GM21423 (cell line): ENCODE results near the gene TNIK.
A peak's percentile ranks its signal among the peaks of the same experiment; 100 is the strongest.

Experiments
- ATAC-seq: cut with Tn5 transposase; IDR thresholded peaks from one replicate; pipeline ENCODE4 v1.9.1; 2021; ENCODE audit warnings: mild to moderate bottlenecking, moderate library complexity; ENCODE audit not compliant: unreplicated experiment

Gene TNIK

DNA sequence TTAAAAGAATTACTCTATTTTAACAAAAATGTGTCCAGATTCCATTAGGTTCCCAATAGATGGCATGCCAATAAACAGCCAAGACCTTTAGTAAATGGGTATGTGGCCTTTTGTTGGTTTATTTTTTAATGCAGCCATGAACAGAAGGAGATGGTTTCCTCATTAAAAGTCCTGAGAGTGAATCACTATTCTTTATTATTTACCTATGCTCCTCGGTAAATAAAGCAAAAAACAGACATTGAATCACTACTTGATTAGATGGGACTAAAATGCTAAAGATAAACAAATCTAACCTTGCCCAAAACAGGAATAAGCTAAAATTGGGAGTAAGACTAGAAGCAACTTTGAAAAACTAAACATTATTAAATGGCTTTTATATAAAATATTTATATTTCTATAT is 94.2 kb downstream of the TNIK start:
- no peak for ATAC-seq

DNA sequence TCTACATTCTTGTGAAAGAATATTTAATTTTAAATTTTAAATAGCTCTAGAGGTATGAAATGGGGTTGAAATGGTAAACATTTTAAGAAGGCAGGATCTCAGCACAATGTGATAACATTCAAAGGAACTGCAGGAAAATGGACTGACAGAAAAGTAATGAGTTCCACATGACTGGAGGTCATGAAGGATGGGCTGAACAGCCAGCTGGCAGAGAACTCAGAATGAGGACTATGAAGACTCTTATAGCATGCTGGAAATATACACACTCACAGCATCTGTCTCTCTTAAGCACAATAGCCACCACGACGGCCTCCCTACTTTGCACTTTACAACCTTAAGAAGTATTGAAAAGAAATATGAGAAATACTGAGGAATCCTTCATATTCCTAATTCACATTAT is 94.7 kb downstream of the TNIK start:
- ATAC-seq, result no peak

GRCh38 chr3:171364500-171364899 is 95.7 kb downstream of the TNIK start:
- ATAC-seq, result no peak

- ATAC-seq, result no peak
These were observed 97.0 kb downstream of the TNIK start for GRCh38 chr3:171363202-171363601.

DNA sequence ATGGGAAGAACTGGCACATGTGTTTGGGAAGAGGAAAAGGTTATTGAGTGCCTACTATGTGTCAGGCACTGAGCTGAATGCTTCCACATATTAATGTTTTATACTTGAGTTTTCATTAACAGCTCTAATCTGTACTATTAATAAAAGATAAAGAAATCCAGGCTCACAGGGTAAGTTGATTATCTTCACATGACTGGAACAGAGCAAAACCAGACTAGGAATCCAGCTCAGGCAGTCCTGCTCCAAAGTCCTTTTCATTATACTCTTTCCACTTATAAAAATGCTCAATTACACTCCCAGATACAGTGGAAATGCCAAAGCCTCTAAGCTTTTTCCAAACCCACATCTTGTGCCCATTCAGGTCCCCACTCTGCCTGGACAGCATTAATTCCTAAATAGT is 97.6 kb downstream of the TNIK start:
- ATAC-seq, result no peak

GRCh38 chr3:171358881-171359198 is 101.4 kb downstream of the TNIK start:
- ATAC-seq, result no peak

- no peak for ATAC-seq
These were observed 101.9 kb downstream of the TNIK start for GRCh38 chr3:171358181-171358880.

- ATAC-seq, result no peak
These were observed 102.5 kb downstream of the TNIK start for GRCh38 chr3:171357721-171358120.

- no peak for ATAC-seq
These were observed 104.0 kb downstream of the TNIK start for GRCh38 chr3:171356251-171356650.

GRCh38 chr3:171354706-171355582 is 105.3 kb downstream of the TNIK start:
- ATAC-seq, result no peak

DNA sequence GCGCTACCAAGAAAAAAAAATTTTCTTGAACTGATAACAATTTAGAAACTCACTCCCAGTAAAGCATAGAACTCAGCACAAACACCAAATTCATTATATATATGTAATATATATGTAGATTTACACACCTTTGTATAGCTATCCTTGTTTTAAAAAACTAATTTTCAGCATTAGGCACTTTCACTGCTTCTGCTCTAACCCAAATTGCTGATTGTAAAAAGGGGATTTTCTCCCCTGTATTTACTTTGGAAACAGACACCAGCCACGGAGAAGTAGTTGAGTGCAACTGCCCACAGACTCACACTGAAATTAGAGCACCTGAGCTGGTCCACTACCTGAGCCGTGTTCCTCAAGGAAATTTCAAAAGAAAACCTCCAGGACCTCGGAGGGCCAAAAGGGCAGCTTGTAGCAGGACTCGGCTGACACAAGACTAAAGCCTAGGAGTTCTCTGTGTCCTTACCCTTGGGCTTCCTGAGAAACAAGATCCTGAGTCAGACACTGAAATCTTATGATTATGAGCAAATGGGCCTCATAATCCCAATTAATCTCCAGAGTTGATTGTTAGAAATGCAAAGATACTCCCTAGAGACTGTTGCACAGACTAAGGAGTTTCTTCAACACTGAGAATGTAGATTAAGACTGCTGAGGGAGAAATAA is 106.0 kb downstream of the TNIK start:
- no peak for ATAC-seq

GRCh38 chr3:171353423-171353822 is 106.8 kb downstream of the TNIK start:
- ATAC-seq, result no peak

DNA sequence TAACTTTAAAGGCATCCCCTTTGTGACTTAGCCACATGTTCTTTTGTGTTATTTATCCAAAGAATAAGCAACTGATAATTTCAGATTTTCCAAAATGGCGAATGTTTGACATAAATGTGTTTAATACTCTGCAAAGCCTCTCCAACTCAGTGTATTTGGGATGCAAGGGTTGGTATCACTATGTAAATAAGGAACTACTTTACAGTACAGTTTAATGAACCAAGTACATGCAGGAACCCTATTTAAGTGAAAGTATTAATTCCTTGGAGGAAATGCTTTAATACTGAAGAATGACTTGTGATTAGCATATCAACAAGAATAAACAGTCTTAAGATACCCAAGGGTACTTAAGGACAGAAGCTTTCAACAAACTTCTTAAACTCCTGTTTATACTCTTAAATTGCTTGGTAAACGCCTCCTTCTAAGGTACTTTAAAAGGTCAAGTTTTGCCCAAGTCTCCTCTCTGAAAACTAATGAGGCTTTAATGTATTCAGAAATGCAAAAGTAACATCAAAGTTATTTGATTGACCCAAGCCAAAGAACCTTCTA is 107.7 kb downstream of the TNIK start:
- ATAC-seq, result no peak

- no peak for ATAC-seq
These were observed 108.5 kb downstream of the TNIK start for GRCh38 chr3:171351676-171352075.

DNA sequence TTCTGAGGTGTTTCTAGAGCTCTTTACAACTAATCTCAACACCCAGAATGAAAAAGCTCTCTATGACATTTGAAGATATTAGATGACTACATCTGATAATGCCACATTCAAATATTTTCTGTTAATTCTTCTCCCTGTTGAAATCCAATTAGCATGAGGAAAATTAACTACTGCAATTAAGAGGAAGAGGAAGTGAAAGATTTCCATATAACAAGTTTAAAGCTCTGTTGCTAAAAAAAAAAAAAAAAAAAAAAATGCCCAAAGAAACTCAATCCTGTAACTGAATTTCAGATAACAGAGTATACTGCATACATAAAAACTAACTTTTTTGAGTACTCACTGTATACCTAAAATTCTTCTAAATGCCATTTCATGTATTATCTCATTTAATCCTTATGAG is 109.8 kb downstream of the TNIK start:
- no peak for ATAC-seq

DNA sequence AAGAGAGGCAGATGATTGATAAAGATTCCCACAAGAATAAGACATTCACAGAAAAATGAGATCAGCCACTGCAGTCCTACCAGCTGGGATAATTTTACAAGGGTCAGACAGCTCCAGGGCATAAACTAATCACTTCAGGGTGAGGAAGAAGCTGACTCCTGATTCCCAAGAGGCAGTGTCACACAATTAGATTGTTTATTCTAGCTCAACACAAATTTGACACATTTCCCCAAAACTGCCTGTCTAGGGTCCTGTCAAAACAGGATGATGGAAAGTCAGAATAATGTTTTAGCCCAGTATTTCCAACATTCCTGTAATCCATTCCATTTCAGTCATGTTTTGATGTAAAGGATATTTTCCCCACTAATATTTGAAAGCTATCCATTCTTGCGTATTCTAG is 110.8 kb downstream of the TNIK start:
- ATAC-seq, result no peak

DNA sequence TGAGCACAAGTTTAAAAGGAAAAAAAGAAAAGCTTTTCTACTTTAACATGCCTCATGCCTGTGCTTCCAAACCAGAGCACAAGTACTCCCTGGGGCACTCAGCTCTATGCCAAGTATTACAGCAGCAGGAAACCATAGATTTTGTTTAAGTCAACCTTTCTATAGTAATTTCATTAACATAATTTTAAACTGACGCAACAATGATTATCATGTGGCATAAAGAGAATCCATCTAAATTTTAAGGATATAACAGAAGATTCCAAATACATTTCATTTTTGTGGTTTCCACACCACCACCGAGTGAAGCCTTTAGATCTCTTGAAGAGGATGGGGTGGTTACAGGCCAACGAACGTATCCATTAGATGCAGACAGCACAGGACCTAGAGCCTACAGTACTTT is 112.1 kb downstream of the TNIK start:
- ATAC-seq, result peak; percentile 21

DNA sequence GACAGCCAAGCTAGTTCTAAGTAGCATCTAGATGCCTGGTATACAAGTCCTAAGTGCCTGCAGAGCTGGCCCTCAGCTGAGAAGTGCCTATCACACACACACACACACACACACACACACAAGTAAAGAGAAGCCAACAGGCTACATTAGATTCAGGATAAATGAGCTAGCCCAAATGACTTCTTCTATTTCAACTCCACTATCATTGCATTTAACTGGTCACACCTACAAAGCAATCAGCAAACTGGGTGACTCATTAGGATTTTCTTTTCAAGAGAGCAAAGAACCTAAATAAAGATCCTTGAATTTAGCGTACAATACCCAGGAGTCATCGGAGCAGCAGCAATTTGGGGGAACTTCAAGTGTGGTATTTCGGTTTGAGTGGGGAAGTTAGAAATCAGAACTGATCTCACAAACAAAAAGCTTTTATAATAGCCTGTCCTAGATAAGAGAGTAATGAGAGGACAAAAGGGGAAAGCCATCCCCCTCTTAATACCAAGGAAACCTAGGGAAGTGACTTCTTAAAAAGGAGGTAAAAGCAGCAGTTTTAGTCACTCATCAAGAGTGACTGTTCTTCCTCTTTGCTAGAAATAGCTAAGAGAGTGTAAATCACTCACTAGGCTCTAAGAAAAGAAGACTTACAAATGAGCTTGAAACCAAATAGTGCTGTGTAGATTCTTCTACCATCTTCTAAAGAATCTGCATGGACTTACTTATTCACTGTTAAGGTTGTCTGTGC is 112.7 kb downstream of the TNIK start:
- peak; percentile 57 for ATAC-seq

- ATAC-seq, result no peak
These were observed 113.5 kb downstream of the TNIK start for GRCh38 chr3:171346582-171347300.

- no peak for ATAC-seq
These were observed 114.2 kb downstream of the TNIK start for GRCh38 chr3:171346019-171346418.
